C4-2B (cell line): ENCODE results near the gene MINDY2.
"Not testable (repeated sequence)": the region's sequence is repeated elsewhere in the genome, so short reads cannot be mapped to it uniquely, and the experiment has no call there.

ENCODE experiments used
- H3K27ac ChIP-seq: fragments of 450-650 bp; 2 replicates; pipeline ENCODE4 v1.5.1; 2017
- CTCF ChIP-seq: fragments of 450-650 bp; conservative IDR thresholded peaks from 2 replicates; pipeline ENCODE4 v1.5.1; 2017; ENCODE audit warnings: mild to moderate bottlenecking
- ZFX ChIP-seq: fragments of 450-650 bp; IDR thresholded peaks from 2 replicates; pipeline ENCODE4 v1.6.1; 2017

Gene MINDY2

GRCh38 chr15:58830556-58830955, 59.5 kb downstream of the MINDY2 start:
- H3K27ac ChIP-seq = no peak overlapping the region
- TF ChIP-seq ZFX = no peak
- no peak for TF ChIP-seq CTCF

- H3K27ac ChIP-seq = not testable (repeated sequence)
These were observed 62.8 kb downstream of the MINDY2 start for GRCh38 chr15:58833681-58834426.

GRCh38 chr15:58839485-58839884, 68.4 kb downstream of the MINDY2 start:
- TF ChIP-seq CTCF (peak; percentile 41), ZFX (no peak)
- H3K27ac ChIP-seq = no peak overlapping the region

GRCh38 chr15:58840048-58840447, 68.9 kb downstream of the MINDY2 start:
- no peak overlapping the region for H3K27ac ChIP-seq
- TF ChIP-seq ZFX = no peak

GRCh38 chr15:58842713-58843396, 71.8 kb downstream of the MINDY2 start:
- H3K27ac ChIP-seq = no peak overlapping the region
- no peak for TF ChIP-seq CTCF
- no peak for TF ChIP-seq ZFX

GRCh38 chr15:58851205-58851604, 80.1 kb downstream of the MINDY2 start:
- not testable (repeated sequence) for H3K27ac ChIP-seq

GRCh38 chr15:58852347-58852746, 81.2 kb downstream of the MINDY2 start:
- TF ChIP-seq CTCF (peak; percentile 24; the same call in 1 of the 2 replicates), ZFX (no peak)
- H3K27ac ChIP-seq = no peak overlapping the region

- H3K27ac ChIP-seq = no peak overlapping the region
- TF ChIP-seq ZFX (no peak), CTCF (no peak)
These were observed 83.5 kb downstream of the MINDY2 start for GRCh38 chr15:58854593-58854992.

GRCh38 chr15:58856086-58856485, 85.0 kb downstream of the MINDY2 start:
- H3K27ac ChIP-seq = no peak overlapping the region
- TF ChIP-seq ZFX (no peak), CTCF (no peak)

GRCh38 chr15:58856621-58857020, 85.5 kb downstream of the MINDY2 start:
- H3K27ac ChIP-seq = not testable (repeated sequence)
